Fibroblast of skin of left quadriceps (primary cell): ENCODE data around the gene PRKCA.

ENCODE experiments used
- DNase-seq, 2 experiments: peaks; one replicate each; pipeline ENCODE4 v3.0.0-alpha.2; 2013; ENCODE audit warnings: low read depth in 2 of 2

PRKCA gene

GRCh38 chr17:66518108-66518507 is 215.7 kb downstream of the PRKCA start:
- DNase-seq = no peak

- no peak for DNase-seq
Measured at GRCh38 chr17:66518677-66519076, 216.3 kb downstream of the PRKCA start.

- DNase-seq = no peak
Measured at GRCh38 chr17:66519154-66519553, 216.7 kb downstream of the PRKCA start.

- DNase-seq = no peak
Measured at GRCh38 chr17:66520999-66521398, 218.6 kb downstream of the PRKCA start.

- DNase-seq = no peak
Measured at GRCh38 chr17:66522591-66523272, 220.3 kb downstream of the PRKCA start.

GRCh38 chr17:66523378-66524200 is 221.2 kb downstream of the PRKCA start:
- no peak for DNase-seq

- DNase-seq = no peak
Measured at GRCh38 chr17:66524877-66525276, 222.5 kb downstream of the PRKCA start.

GRCh38 chr17:66525338-66525737 is 222.9 kb downstream of the PRKCA start:
- no peak for DNase-seq

- no peak for DNase-seq
Measured at GRCh38 chr17:66526827-66527226, 224.4 kb downstream of the PRKCA start.

- DNase-seq = no peak
Measured at GRCh38 chr17:66527335-66527734, 224.9 kb downstream of the PRKCA start.

- DNase-seq = no peak
Measured at GRCh38 chr17:66531851-66532295, 229.5 kb downstream of the PRKCA start.

GRCh38 chr17:66533572-66533971 is 231.2 kb downstream of the PRKCA start:
- peak in 1 of 2 experiments; percentile 37 for DNase-seq

GRCh38 chr17:66533986-66534385 is 231.6 kb downstream of the PRKCA start:
- DNase-seq = no peak

GRCh38 chr17:66535611-66536010 is 233.2 kb downstream of the PRKCA start:
- DNase-seq = no peak

- no peak for DNase-seq
Measured at GRCh38 chr17:66537502-66537901, 235.1 kb downstream of the PRKCA start.

GRCh38 chr17:66538776-66539175 is 236.4 kb downstream of the PRKCA start:
- no peak for DNase-seq

GRCh38 chr17:66540131-66540781 is 237.8 kb downstream of the PRKCA start:
- DNase-seq = peak; percentile 74 to 75

- DNase-seq = peak in 1 of 2 experiments; percentile 32
Measured at GRCh38 chr17:66541461-66542128, 239.2 kb downstream of the PRKCA start.

- DNase-seq = peak in 1 of 2 experiments; percentile 36
Measured at GRCh38 chr17:66542129-66542966, 239.9 kb downstream of the PRKCA start.

- DNase-seq = peak; percentile 90
Measured at GRCh38 chr17:66542967-66543520, 240.6 kb downstream of the PRKCA start.

- no peak for DNase-seq
Measured at GRCh38 chr17:66543526-66543925, 241.1 kb downstream of the PRKCA start.
